Peyer's patch (tissue), 4 donors: Measurements from ENCODE around the gene ATG2A. TPM values are rescaled to one million over a fixed set of nuclear protein-coding genes. Genes with fewer than 3 reads are reported as not detected.

Source experiments
- DNase-seq, 3 donors: peaks; one replicate each; pipeline ENCODE4 v3.0.0-alpha.2; 2017 to 2019
- H3K27ac ChIP-seq, 4 donors: fragments of 200-600 bp; sonication (generic); one replicate each; pipeline ENCODE4 v1.5.1; 2016 to 2019
- H3K27me3 ChIP-seq, 2 donors: fragments of 200-600 bp; sonication (generic); one replicate each; pipeline ENCODE4 v1.5.1; 2019
- H3K36me3 ChIP-seq, 3 donors: fragments of 200-600 bp; sonication (generic); one replicate each; pipeline ENCODE4 v1.5.1; 2016 to 2019
- H3K4me1 ChIP-seq, 4 donors: fragments of 200-600 bp; sonication (generic); one replicate each; pipeline ENCODE4 v1.5.1; 2016 to 2019
- H3K4me3 ChIP-seq, 4 donors: fragments of 200-600 bp; sonication (generic); 1 replicate in 3 of 4; 2 replicates in 1 of 4; pipeline ENCODE4 v1.5.1; 2016 to 2019; ENCODE audit warnings: mild to moderate bottlenecking in 1 of 4
- H3K9me3 ChIP-seq, 4 donors: fragments of 200-600 bp; sonication (generic); one replicate each; pipeline ENCODE4 v1.5.1; 2016 to 2019; ENCODE audit warnings: mild to moderate bottlenecking in 1 of 4
- POLR2A ChIP-seq, 2 donors: fragments of 450-650 bp; IDR thresholded peaks; one replicate each; pipeline ENCODE4 v1.5.1; 2017; ENCODE audit warnings: antibody characterized with exemption in 2 of 2, mild to moderate bottlenecking in 2 of 2, moderate library complexity in 2 of 2
- total RNA-seq, 4 donors: library from RNA; depleted of rRNA; stranded (reverse); fragments of >200 nt; gene quantifications; one replicate each; pipeline ENCODE4 v1.1.0, GENCODE V29; 2016
- TF ChIP-seq, protein P1 (sequence below), 6 experiments: fragments of 450-650 bp in 4 of 6; fragments of 200-600 bp in 2 of 6; sonication (generic) in 1 of 6; IDR thresholded peaks; one replicate each; pipeline ENCODE4 v1.5.1; 2017 to 2019; ENCODE audit warnings: antibody characterized with exemption in 6 of 6, mild to moderate bottlenecking in 3 of 6, moderate library complexity in 1 of 6

ATG2A gene
- total RNA-seq, 4 donors from 2014 or later: 38.8 to 79.6 (median 66.6) TPM

DNA sequence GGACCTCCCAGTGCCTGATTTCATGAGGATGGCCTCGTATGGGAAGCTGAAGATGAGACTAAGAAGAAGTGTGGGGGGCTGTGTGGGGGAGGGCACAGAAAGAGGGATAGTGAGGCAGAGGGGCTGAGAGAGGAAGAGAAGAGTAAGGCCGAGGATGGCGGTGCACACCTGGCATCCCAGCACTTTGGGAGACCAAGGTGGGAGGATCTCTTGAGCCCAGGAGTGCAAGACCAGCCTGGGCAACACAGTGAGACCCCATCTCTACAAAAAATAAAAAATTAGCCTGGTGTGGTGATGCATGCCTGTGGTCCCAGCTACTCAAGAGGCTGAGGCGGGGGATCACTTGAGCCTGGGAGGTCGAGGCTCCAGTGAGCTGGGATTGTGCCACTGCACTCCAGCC is 25.1 kb downstream of the ATG2A start:
- Histone ChIP-seq H3K4me3 (peak overlapping the region in 3 of 4 donors; percentile 45 to 85 (median 61)), H3K27me3 (no peaks in the 10 kb centered on the region), H3K9me3 (no peaks in the 10 kb centered on the region), H3K27ac (peak overlapping the region in 3 of 4 donors; percentile 84 to 100 (median 97)), H3K36me3 (peaks cover 0 to 41% (median 0%) of the 10 kb centered on the region in 3 donors), H3K4me1 (peaks cover 3 to 20% (median 13%) of the 10 kb centered on the region in 4 donors)
- no peak for DNase-seq
- no peak for TF ChIP-seq POLR2A (IDR thresholded peaks at IDR 0.05)
- TF ChIP-seq, protein P1, sequence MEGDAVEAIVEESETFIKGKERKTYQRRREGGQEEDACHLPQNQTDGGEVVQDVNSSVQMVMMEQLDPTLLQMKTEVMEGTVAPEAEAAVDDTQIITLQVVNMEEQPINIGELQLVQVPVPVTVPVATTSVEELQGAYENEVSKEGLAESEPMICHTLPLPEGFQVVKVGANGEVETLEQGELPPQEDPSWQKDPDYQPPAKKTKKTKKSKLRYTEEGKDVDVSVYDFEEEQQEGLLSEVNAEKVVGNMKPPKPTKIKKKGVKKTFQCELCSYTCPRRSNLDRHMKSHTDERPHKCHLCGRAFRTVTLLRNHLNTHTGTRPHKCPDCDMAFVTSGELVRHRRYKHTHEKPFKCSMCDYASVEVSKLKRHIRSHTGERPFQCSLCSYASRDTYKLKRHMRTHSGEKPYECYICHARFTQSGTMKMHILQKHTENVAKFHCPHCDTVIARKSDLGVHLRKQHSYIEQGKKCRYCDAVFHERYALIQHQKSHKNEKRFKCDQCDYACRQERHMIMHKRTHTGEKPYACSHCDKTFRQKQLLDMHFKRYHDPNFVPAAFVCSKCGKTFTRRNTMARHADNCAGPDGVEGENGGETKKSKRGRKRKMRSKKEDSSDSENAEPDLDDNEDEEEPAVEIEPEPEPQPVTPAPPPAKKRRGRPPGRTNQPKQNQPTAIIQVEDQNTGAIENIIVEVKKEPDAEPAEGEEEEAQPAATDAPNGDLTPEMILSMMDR (IDR thresholded peaks at IDR 0.05): no peak

DNA sequence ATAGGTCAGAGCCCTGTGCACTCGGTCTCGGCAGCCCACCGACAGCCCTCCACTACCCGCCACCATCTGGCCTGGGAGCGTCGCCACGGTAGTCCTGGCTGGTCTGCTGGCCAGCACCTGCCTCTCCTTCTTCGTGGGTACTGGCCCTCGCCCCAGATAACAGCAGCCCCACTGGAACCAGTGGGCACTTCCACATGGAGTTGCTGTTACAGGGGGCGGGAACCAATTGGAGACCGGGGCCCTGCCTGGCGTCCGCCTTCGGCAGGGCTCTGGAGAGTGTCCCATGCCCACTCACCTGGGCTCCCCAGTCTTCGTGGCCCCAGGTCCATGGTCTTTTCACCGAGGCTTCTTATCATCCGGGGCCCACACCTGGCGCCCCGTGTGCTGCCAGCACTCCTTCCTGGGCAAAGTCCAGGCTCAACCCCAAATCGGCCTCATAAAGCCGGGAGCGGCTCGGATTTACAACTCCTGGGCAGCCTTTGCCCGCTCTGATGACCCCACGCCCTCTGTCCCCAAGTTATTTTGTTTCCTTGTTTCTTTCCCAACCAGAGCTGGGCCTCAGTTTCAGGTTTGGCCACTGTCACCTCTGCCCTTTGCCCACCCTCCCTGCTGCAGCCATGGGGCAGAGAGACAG is 25.7 kb downstream of the ATG2A start:
- peaks cover 3 to 20% (median 13%) of the 10 kb centered on the region in 4 donors for H3K4me1 ChIP-seq
- H3K27me3 ChIP-seq: no peaks in the 10 kb centered on the region
- H3K9me3 ChIP-seq: no peaks in the 10 kb centered on the region
- peaks cover 0 to 36% (median 0%) of the 10 kb centered on the region in 3 donors for H3K36me3 ChIP-seq
- peak; percentile 72 to 85 for TF ChIP-seq POLR2A (IDR thresholded peaks at IDR 0.05)
- TF ChIP-seq, protein P1 (IDR thresholded peaks at IDR 0.05): no peak
- H3K27ac ChIP-seq: peak overlapping the region in 3 of 4 donors; percentile 84 to 100 (median 97)
- peak in 2 of 3 donors; percentile 90 to 91 for DNase-seq
- peak overlapping the region in 3 of 4 donors; percentile 45 to 85 (median 61) for H3K4me3 ChIP-seq

DNA sequence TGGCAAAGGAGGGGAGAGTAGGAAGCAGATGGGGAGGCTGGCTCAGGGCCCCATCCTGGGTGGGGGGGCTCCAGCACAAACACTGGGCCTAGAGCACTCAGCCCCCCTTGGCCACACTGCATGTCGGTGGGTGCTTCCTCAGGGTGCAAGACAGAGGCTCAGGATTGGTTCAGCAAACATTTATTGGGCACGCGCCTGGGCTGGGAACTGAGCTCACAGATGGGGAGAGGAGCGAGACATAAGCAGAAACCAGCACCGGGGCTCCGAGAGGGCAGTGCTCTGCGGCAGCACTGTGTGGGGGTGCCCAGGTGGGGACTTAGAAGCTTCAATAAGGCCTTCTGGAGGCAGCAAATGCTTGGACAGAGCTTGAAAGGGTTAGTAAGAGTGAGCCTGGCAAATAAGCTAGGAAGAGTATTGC is 26.5 kb downstream of the ATG2A start:
- peaks cover 0 to 29% (median 0%) of the 10 kb centered on the region in 3 donors for H3K36me3 ChIP-seq
- peak overlapping the region in 3 of 4 donors; percentile 45 to 85 (median 61) for H3K4me3 ChIP-seq
- TF ChIP-seq, protein P1 (IDR thresholded peaks at IDR 0.05): no peak
- TF ChIP-seq POLR2A (IDR thresholded peaks at IDR 0.05): no peak
- no peaks in the 10 kb centered on the region for H3K9me3 ChIP-seq
- H3K27me3 ChIP-seq: no peaks in the 10 kb centered on the region
- peaks cover 3 to 20% (median 13%) of the 10 kb centered on the region in 4 donors for H3K4me1 ChIP-seq
- DNase-seq: no peak
- H3K27ac ChIP-seq: peak overlapping the region in 3 of 4 donors; percentile 84 to 100 (median 97)

DNA sequence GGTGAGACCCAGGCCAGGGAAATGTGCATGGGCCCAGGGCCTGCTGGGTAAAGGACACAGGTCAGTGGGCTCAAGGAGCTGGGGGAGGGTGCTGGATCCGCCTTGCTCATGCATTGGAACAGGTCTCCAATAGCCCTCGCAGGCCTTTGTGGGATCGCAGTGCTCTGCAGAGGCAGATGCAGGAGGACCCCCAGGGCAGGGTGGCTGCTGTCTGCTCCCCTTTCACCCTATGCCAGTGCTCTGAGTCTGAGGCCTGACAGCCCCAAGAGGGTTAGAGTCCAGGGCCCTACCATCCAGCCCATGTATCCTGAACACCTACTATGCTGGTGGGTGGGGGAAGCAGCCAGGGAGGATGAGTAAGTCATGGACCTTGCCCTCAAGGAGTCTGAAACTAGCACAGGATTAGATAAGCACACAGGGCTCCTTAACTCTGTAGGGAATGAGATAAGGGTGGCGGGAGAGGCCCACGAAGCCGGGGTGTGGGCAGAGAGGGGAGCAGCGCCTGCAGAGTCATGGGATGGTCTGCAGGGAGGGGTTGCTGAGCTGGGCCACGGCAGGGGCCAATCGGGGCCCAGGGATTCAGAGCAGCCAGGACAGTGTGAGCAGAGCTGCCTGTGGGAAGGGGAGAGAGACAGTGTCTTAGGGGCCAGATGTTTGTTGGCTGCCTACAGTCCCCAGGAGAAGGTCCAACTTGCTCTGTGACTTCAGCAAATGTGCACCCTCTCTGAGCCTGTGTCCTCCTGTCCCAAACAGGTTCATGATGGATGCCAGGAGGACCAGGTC is 28.1 kb downstream of the ATG2A start:
- Histone ChIP-seq H3K27ac (peak overlapping the region; percentile 80 to 100 (median 90)), H3K4me1 (peaks cover 3 to 15% (median 13%) of the 10 kb centered on the region in 4 donors), H3K9me3 (no peaks in the 10 kb centered on the region), H3K4me3 (peak overlapping the region in 2 of 4 donors; percentile 61 to 85), H3K36me3 (peaks cover 0 to 20% (median 0%) of the 10 kb centered on the region in 3 donors), H3K27me3 (no peaks in the 10 kb centered on the region)
- DNase-seq: peak in 2 of 3 donors; percentile 88 to 91
- peak; percentile 71 to 89 for TF ChIP-seq POLR2A (IDR thresholded peaks at IDR 0.05)
- TF ChIP-seq, protein P1 (IDR thresholded peaks at IDR 0.05): no peak

DNA sequence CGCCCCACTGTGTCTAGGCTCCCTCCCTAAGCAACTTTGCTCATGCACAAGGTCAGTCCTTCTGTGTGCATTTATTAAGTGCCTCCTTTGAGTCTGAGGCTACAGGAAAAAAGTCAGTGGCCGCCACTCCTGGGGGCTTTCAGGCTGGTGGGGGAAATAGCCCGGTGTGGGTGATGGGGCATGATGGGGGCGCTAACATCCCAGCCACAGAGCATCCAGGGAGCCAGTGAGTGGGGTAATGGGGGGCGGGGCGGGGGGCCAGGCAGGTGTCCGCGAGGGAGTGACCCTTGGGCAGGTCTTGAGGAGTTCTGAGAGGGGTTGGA is 28.6 kb downstream of the ATG2A start:
- Histone ChIP-seq H3K9me3 (no peaks in the 10 kb centered on the region), H3K4me1 (peaks cover 3 to 14% (median 13%) of the 10 kb centered on the region in 4 donors), H3K4me3 (peak overlapping the region in 3 of 4 donors; percentile 4 to 85 (median 24)), H3K27me3 (no peaks in the 10 kb centered on the region), H3K27ac (peak overlapping the region; percentile 57 to 100 (median 88)), H3K36me3 (peaks cover 0 to 20% (median 0%) of the 10 kb centered on the region in 3 donors)
- TF ChIP-seq POLR2A (IDR thresholded peaks at IDR 0.05): no peak
- TF ChIP-seq, protein P1 (IDR thresholded peaks at IDR 0.05): no peak
- DNase-seq: no peak
